ENCODE results near the gene CYTH3.

The CYTH3 gene

GRCh38 chr7:6181136-6181535 is 91.3 kb downstream of the CYTH3 start:
- TF ChIP-seq CTCF (IDR thresholded peaks at IDR 0.05), result no peak

GRCh38 chr7:6180344-6180725 is 92.1 kb downstream of the CYTH3 start:
- TF ChIP-seq CTCF (IDR thresholded peaks at IDR 0.05), result no peak

- no peak for TF ChIP-seq CTCF (IDR thresholded peaks at IDR 0.05)
Observed at GRCh38 chr7:6179620-6180343, 92.6 kb downstream of the CYTH3 start.

GRCh38 chr7:6178298-6179029 is 94.0 kb downstream of the CYTH3 start:
- no peak for TF ChIP-seq CTCF (IDR thresholded peaks at IDR 0.05)

GRCh38 chr7:6175645-6176044 is 96.8 kb downstream of the CYTH3 start:
- no peak for TF ChIP-seq CTCF (IDR thresholded peaks at IDR 0.05)

GRCh38 chr7:6172910-6173295 is 99.5 kb downstream of the CYTH3 start:
- no peak for TF ChIP-seq CTCF (IDR thresholded peaks at IDR 0.05)

GRCh38 chr7:6172224-6172909 is 100.1 kb downstream of the CYTH3 start:
- no peak for TF ChIP-seq CTCF (IDR thresholded peaks at IDR 0.05)

Measured in LNCAP (cell line).